Limb (tissue), 2 donors: ENCODE measurements around the gene ENDOD1.

Source experiments
- DNase-seq, 2 donors: peaks; one replicate each; pipeline ENCODE4 v3.0.0-alpha.2; 2016; ENCODE audit errors: extremely low spot score in 2 of 2

The ENDOD1 gene

GRCh38 chr11:95142431-95142830 is 52.8 kb downstream of the ENDOD1 start:
- no peak for DNase-seq

- DNase-seq = no peak
Observed at GRCh38 chr11:95143106-95143681, 53.5 kb downstream of the ENDOD1 start.

GRCh38 chr11:95144313-95145235 is 54.9 kb downstream of the ENDOD1 start:
- DNase-seq = no peak

GRCh38 chr11:95145430-95146060 is 55.9 kb downstream of the ENDOD1 start:
- no peak for DNase-seq

- DNase-seq = peak in 1 of 2 donors; percentile 46
Observed at GRCh38 chr11:95147364-95147905, 57.8 kb downstream of the ENDOD1 start.

- DNase-seq = no peak
Observed at GRCh38 chr11:95148406-95148805, 58.8 kb downstream of the ENDOD1 start.

- DNase-seq = no peak
Observed at GRCh38 chr11:95148938-95149337, 59.3 kb downstream of the ENDOD1 start.

- DNase-seq = peak in 1 of 2 donors; percentile 65
Observed at GRCh38 chr11:95149651-95150364, 60.2 kb downstream of the ENDOD1 start.

GRCh38 chr11:95150956-95151684 is 61.5 kb downstream of the ENDOD1 start:
- peak; percentile 90 to 94 for DNase-seq

- no peak for DNase-seq
Observed at GRCh38 chr11:95152876-95153856, 63.5 kb downstream of the ENDOD1 start.

- DNase-seq = no peak
Observed at GRCh38 chr11:95153857-95154246, 64.2 kb downstream of the ENDOD1 start.

- DNase-seq = peak; percentile 53 to 64
Observed at GRCh38 chr11:95154514-95154913, 64.9 kb downstream of the ENDOD1 start.

GRCh38 chr11:95155385-95155784 is 65.7 kb downstream of the ENDOD1 start:
- DNase-seq = no peak

- no peak for DNase-seq
Observed at GRCh38 chr11:95156133-95156721, 66.6 kb downstream of the ENDOD1 start.

- DNase-seq = peak in 1 of 2 donors; percentile 65
Observed at GRCh38 chr11:95156916-95157541, 67.4 kb downstream of the ENDOD1 start.

GRCh38 chr11:95157824-95158223 is 68.2 kb downstream of the ENDOD1 start:
- DNase-seq = no peak

- no peak for DNase-seq
Observed at GRCh38 chr11:95161248-95161647, 71.6 kb downstream of the ENDOD1 start.

- no peak for DNase-seq
Observed at GRCh38 chr11:95163106-95163505, 73.5 kb downstream of the ENDOD1 start.

GRCh38 chr11:95165638-95166037 is 76.0 kb downstream of the ENDOD1 start:
- DNase-seq = no peak
